ENCODE results near the gene ALG1. TPM values are rescaled to one million over a fixed set of nuclear protein-coding genes. Genes with fewer than 3 reads are reported as not detected.
"Not testable (repeated sequence)": the region's sequence is repeated elsewhere in the genome, so short reads cannot be mapped to it uniquely, and the experiment has no call there.

ALG1 gene
- polyA plus RNA-seq, 4 donors = 23.9 to 28.3 (median 25.4) TPM

DNA sequence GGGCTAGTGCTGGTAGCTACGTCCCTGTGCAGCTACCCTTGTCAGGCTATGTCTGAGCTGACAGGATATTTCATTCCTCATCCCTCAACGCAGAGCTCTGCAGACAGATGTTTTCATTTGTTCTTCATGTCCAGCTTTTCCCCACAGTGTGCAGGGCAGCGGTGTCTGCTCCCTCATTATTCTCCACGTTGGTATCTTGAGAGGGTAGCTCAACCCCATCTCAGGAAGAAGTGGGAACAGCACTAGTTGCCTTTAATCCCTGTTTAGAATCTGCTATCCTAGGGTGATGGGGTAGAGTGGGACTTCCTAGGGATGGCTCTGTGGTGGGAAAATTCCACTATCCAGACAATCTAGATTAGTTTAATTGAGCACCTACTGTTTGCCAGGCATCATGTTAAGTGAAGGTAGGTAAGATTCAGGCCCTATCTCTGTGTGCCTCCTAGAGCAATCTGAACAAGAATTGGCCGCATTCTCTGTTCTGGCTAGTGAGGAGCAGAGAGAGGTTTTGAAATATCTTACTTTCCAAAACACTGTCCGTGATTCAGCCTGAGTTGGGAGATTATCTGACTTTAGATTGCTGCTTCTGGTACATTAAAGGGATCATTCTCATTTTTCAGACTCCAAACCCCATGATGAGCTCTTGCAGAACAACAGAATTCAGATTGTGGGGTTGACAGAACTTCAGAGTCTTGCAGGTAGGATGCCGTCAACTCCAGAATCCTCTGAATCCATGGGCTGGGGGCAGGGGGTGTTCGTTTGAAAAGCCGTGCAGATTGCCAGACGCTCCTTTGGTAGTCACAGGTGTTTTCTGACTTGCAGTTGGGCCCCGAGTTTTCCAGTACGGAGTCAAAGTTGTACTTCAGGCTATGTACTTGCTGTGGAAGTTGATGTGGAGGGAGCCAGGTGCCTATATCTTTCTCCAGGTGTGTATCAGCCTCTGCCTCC is 963 bp downstream of the ALG1 start:
- no peak for DNase-seq (ENCODE audit: low read depth in 4 of 4, low spot score in 2 of 4)

DNA sequence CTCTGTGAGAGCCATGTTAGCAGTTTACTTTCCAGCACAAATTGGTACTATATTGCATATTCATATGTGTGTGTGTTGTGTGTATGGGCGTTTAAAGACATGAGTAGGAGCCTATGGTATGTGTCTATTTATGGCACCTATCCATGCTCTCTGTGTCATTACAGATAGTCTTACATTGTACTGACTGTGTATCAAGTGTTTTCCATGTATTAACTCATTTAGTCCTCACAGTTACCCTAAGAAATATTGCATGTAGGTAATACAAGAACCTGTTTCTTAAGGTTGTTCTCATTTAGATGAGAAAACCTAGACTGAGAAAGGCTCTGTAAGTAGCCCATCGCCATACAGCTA is 1.6 kb downstream of the ALG1 start:
- no peak for DNase-seq (ENCODE audit: low read depth in 4 of 4, low spot score in 2 of 4)

DNA sequence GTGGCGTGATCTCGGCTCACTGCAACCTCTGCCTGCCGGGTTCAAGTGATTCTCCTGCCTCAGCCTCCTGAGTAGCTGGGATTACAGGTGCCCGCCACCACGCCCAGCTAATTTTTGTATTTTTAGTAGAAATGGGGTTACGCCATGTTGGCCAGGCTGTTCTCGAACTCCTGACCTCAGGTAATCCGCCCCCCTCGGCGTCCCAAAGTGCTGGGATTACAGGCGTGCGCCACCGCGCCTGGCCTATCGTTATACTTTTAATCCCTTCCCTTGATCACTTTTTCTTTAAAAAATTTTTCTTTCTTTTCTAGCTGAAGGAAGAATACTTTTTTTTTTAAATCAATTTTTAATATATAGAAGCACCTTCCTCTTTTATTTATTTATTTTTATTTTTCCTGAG is 2.1 kb downstream of the ALG1 start:
- DNase-seq (ENCODE audit: low read depth in 4 of 4, low spot score in 2 of 4) = not testable (repeated sequence)

DNA sequence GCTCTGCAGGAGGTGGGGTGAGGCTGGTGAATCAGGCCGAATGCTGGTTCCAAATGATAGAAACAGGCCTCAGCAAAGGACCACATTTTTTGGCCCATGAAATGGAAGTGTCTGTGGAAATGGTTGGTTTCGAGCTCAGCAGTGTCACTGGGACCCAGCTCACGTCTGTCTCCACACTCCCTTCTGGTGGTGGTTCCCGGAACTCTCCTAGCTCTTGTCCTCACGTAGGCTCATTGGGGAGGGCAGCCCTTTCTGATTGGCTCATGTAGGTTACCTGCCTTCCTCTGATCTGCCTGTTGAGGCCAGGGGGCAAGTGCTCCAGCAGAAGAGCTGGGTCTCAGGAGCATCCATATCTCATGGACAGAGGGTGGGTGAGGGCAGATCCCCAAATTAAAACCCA is 4.0 kb downstream of the ALG1 start:
- DNase-seq (ENCODE audit: low read depth in 4 of 4, low spot score in 2 of 4) = no peak

DNA sequence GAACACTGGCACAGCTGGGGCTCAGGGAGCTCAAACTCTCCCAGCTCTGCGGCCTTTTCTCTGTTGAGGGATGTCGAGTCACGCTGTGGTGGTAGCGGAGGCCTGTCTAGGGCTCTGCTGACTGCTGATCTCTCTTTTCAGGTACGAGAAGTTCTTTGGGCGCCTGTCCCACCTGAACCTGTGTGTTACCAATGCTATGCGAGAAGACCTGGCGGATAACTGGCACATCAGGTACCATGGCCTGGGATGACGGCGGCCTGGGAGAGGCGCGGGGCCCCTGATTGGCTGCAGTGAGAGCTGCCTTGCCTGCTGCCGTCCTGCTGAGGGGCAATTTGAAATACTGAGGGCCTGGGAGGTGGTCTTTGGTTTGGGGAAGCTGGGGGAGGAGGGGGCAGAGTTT is 5.7 kb downstream of the ALG1 start:
- DNase-seq (ENCODE audit: low read depth in 4 of 4, low spot score in 2 of 4) = no peak

DNA sequence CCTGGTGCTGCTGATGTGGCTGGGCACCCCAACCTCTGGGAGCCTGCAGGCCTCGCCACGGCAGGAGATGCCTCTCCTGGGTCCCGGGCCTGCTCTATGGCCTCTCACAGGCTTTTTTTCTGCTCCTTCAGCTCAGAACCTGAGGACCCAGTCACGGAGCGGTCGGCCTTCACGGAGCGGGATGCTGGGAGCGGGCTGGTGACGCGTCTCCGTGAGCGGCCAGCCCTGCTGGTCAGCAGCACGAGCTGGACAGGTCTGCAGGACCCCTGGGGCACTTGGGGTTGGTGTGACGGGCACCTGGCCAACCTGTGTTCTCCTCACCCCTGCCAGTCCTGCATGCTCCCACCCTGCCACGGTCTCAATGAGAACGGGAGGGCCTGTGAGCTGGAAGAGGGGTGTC is 7.0 kb downstream of the ALG1 start:
- DNase-seq (ENCODE audit: low read depth in 4 of 4, low spot score in 2 of 4) = no peak

DNA sequence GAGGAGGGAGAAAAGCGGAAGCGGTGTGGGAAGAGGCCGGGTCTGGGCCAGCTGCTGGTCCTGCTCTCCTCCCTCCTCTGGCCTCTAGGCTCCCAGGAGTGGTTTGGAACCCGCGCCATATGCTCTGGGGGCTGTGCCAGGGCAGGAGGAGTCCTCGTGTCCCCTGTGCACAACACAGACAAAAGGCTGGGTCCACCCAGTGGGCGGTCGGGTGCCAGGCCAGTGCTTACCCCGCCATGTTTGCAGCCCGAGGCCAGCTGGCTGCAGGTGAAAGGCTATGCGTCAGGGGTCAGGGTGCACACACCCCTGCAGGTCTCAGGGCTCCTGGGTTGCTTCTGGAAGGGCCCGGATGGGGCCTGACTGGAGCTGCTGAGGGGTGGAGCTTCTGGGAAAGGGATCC is 8.8 kb downstream of the ALG1 start:
- DNase-seq (ENCODE audit: low read depth in 4 of 4, low spot score in 2 of 4) = not testable (repeated sequence)

DNA sequence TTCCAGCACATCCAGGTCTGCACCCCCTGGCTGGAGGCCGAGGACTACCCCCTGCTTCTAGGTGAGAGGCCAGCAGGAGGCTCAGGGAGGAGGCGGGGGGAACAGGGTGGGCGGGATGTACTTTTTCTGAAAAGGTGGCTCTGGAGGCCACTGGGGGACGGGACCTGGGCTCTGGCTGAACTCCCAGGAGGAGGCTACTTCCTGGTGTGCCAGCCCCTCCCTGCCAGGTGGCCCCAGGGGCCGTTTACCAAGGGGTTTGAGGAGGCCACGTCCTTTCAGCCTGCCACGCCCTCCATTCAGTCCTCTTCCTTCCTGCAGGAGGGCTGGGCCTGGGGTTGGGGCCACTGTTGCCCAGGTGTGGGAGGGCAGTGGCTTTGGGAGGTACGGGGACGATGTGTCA is 9.4 kb downstream of the ALG1 start:
- not testable (repeated sequence) for DNase-seq (ENCODE audit: low read depth in 4 of 4, low spot score in 2 of 4)

DNA sequence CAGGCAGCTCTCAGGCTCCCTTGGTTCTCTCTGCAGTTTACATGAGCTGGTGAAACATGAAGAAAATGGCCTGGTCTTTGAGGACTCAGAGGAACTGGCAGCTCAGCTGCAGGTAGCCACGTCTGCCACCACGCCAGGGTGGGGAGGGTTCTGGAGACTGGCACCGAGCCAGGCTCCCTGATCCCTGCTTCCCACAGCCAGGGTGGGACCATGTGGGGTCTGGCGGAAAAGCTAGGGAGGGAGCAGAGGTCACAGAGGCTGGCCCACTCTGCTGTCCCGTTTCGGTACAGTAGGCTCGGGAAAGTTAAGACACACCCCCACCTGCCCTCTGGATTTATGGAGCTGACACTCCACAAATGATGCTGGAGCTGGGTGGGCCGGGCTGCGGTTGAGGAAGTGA is 12.0 kb downstream of the ALG1 start:
- DNase-seq (ENCODE audit: low read depth in 4 of 4, low spot score in 2 of 4) = not testable (repeated sequence)

DNA sequence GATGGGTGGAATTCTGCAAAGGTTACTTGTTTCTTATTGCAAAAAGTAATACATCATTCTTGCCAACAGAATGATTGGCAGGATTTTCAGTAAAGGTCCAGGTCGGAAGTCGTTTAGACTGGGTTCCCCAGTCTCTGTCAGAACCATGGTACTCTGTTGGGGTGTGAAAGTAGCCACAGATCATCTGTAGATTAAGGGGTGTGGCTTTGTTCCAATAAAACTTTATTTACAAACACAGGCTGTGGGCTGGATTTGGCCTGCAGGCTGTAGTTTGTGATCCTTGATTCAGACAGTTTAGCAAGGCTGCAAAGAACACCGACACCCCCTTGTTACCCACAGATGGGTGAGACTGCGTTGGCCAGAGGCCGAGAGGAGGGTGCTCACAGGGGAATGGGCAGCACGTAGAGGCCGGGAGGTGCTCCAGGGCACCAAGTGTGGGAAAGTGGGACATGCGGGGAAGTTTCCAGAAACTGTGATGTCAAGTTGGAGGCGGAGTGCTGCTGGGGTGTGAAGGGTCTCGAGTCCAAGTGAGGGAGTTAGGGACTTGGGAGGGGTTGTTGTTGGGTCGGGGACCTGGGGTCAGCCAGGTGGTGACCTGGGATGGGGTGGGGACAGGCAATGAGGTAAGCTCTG is 12.6 kb downstream of the ALG1 start:
- DNase-seq (ENCODE audit: low read depth in 4 of 4, low spot score in 2 of 4) = not testable (repeated sequence)

DNA sequence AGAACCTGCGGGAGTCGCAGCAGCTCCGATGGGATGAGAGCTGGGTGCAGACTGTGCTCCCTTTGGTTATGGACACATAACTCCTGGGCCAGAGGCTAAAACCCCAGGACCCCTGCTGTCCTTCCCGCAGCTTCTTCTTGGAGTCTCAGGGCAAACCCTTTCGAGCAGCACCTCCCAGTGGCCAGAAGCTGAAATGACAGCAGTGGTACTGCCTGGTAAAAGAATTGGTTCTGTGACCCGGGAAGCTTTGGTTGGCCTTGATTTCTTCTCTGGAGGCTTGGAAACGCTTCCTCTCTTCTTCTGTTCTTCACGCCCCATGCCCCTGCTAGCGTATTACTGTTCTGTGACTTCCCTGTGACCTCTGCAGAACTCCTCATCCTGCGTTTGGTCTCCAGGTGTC is 13.2 kb downstream of the ALG1 start:
- not testable (repeated sequence) for DNase-seq (ENCODE audit: low read depth in 4 of 4, low spot score in 2 of 4)

DNA sequence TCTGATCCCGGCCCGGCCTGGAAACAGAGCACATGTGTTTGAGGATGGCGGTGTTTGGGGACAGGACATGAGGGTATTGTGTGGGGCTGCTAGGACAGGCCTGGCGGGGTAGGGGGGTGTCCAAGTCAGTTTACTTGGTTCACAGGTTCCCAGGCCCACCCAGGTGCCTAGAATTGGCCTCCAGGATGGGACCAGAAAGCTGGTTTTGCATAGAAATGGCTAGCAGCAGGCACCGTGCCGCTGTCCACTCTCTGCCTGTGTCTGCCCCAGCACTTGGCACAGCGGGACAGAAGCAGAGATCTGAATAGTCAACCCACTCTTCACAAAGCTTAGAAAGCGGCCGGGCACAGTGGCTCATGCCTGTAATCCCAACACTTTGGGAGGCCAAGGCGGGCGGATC is 14.1 kb downstream of the ALG1 start:
- DNase-seq (ENCODE audit: low read depth in 4 of 4, low spot score in 2 of 4) = not testable (repeated sequence)

DNA sequence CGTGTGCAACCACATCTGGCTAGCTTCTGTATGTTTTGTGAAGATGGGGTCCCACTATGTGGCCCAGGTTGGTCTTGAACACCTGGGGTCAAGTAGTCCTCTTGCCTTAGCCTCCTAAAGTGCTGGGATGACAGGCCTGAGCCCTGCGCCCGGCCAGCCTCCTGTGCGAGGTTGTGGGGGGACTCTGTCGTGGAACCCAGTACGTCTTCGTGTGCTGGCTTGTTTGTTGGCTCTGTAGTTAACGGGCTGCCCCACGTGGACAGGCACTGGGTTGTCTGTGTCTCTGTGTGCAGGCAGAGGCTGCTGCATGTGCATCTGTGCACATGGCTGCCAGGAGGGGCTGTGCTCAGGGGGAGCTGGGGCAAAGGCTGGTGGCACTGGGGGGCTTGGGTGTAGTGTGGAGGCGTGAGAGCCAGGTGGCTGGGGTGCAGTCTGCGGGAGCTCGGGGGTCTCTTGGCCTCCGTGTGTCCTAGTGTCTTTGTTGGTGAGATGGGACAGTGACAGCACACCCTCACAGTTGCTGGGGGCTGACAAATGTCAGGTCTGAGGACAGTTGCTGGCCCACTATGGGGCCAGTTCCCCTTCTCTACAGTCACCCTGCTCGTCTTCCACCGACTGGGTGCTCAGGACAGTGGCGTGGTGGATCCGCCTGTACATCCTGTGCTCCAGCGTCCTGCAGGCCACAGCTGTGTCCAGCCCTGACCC is 16.6 kb downstream of the ALG1 start:
- not testable (repeated sequence) for DNase-seq (ENCODE audit: low read depth in 4 of 4, low spot score in 2 of 4)

DNA sequence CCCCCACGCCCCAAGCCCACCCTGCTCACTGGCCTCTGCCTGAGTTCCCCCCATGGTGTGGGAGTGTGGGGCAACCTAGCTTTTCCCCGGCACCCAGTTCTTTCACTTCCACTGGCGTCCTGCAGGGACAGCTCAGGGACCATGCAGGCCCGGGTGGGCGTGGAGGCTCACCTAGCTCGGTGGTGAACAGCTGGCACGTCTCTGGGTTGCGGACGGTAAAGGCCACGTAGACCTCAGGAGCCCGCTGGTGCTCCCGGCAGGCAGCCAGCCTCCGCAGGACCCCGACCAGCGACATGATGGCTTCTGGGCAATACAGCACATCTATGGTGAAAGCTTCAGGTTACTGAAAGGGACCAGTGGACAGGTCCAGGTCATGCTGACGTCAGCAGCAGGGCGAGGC is 17.3 kb downstream of the ALG1 start:
- not testable (repeated sequence) for DNase-seq (ENCODE audit: low read depth in 4 of 4, low spot score in 2 of 4)

DNA sequence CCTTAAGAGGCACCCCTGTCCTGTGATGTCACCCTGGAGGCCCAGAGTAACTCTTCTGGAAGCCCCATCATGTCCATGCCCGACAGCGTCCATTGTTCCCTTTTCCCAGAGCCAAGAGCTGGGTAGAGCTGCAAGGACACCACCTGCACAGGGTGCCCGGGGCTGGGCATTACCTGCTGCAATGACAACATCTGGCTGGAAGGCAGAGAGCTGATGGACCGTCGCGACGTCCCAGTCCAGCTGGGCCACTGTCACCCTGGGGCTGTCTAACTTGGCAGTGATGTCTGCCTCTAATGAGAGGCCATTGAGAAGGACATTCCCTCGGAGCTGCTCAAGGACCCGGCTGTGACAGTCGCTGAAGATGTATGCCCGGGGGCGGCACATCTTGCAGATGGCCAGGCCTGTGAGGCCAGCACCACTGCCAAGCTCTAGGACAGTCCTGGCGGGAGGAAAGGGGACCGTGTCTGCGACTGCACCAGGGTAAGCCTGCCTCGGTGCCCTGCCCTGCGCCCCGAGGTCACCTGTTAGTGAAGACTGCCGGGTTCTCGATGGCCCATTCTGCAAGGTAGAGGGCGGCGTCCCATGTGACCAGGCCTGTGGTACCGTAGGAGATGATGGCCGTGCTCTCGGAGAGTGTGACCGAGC is 18.4 kb downstream of the ALG1 start:
- not testable (repeated sequence) for DNase-seq (ENCODE audit: low read depth in 4 of 4, low spot score in 2 of 4)

DNA sequence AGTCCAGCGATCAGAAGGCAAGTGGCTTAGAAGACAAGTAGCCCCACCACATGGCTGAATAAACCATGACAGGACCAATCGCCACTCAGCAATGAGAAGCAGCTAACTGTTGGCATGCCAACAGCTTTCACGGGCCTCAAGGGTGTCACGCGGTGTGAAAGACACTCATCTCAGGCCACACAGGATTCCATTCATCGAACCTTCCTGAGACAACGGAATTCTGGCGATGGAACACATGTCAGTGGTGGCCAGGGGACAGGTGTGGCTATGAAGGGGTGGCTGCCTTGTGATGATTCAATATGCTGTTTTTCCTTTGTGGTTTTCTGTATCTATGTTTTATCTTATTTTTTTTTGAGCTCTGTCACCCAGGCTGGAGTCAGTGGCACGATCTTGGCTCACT is 18.9 kb downstream of the ALG1 start:
- DNase-seq (ENCODE audit: low read depth in 4 of 4, low spot score in 2 of 4) = not testable (repeated sequence)

DNA sequence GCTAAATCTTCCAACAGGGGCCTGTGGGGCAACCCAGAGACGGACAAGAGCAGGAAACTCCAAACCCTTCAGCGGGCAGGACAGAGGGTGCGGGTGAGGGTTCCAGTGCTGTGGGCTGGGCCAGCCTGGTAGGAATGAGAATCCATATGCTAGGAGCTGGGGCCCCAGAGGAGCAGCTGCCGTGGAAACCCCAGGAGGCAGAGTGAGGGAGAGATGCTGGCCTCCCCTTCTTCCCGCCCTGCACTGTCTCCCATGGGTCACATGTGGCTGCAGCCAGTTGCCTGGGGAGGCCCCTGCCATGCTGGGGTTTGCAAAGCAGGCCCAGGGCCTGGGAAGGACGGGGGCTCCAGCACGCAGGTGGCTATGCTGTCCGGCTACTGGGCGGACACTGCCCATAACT is 21.4 kb downstream of the ALG1 start:
- DNase-seq (ENCODE audit: low read depth in 4 of 4, low spot score in 2 of 4) = not testable (repeated sequence)

DNA sequence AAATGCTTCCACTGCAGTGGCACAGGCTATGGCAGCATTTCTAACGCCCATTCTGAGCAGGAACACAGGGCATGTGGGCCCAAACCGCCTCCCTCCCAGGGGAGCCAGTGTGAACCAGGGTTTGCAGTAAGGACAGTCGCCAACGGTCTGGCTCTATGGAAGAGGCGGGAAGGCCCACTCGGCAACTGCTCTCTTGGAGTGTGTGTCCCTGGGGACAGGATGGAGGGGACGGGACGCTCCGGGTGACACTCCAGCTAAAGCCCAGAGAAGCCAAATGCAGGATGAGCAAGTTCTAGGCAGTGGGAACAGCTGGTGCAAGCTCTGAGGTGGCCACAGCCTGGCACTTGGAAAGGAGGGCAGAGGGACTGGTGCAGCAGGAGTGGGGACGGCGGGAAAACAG is 22.1 kb downstream of the ALG1 start:
- not testable (repeated sequence) for DNase-seq (ENCODE audit: low read depth in 4 of 4, low spot score in 2 of 4)

DNA sequence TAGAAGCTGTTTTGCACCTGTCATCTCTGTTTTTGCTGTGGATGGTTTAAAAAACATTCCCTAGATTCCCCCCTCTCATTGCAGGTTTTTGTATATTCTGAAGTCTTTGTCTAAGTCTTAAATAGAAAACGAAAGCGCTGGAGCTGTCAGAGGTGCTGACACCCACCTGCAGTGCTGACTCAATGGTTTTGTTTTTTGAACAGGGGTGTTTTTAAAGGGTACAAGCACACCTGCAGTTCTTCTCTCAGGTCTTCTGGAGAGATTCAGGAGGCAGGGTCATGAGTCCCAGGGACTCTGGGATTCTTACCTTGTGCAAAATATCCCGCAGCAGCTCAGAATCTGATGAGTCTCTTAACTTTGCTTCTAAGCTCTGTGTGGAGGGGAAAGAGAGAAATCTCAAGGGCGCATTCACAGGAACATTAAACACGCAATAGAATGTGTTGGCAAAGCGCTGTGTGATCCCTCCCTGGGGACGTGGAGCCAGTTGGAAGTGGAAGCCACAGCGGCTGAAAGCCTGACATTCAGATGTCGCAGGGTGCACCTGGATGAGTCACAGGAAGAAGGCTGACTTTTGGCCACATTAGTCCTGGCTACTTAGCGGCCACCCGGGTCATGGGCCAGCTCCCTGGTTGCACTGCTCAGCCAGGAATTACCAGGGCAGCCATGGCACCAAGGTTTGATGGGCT is 23.6 kb downstream of the ALG1 start:
- DNase-seq (ENCODE audit: low read depth in 4 of 4, low spot score in 2 of 4) = not testable (repeated sequence)

DNA sequence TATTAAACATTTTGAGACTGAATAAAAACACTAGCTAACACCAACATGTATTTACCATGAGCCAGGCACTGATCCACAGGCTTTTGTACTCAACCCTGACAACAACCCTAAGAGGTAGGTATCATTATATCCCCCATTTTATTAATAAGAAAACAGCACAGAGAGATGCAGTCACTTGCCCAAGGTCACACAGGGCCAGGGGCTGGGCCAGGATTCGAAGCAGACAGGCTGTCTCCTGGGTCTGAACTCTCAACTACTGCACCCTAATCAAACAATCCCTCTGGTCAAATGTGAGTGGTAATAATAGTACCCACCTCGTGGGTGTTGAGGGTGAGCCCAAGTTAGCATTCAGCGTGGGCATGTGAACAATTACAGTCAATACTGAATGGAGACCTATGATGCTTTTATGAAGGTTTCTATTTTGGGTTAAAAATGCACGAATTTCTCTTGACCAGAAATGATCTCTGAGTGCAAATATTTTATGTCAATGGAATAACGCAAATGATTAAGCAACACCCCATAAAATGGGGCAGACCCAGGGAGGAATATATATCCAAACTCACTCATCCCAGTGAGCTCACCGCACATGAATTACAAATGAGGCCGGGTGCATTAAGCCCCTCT is 24.9 kb downstream of the ALG1 start:
- not testable (repeated sequence) for DNase-seq (ENCODE audit: low read depth in 4 of 4, low spot score in 2 of 4)
